Lung (tissue), 12 donors: Measurements from ENCODE around the gene CALB2. TPM values are rescaled to one million over a fixed set of nuclear protein-coding genes. Genes with fewer than 3 reads are reported as not detected.
"Not testable (repeated sequence)": the region's sequence is repeated elsewhere in the genome, so short reads cannot be mapped to it uniquely, and the experiment has no call there.

ENCODE experiments used
- ATAC-seq: fragments of 200-7000 bp; cut with Tn5 transposase; one replicate; pipeline ENCODE4 v1.9.1; 2020; ENCODE audit warnings: moderate number of reproducible peaks; ENCODE audit not compliant: insufficient read depth, low FRiP score
- DNase-seq, 3 donors: peaks; one replicate each; pipeline ENCODE4 v3.0.0-alpha.2; 2013 to 2017
- H3K27ac ChIP-seq, 2 donors: one replicate each; pipeline ENCODE4 v1.5.1; 2013; ENCODE audit warnings: mild to moderate bottlenecking in 2 of 2, moderate library complexity in 2 of 2, control low read depth in 1 of 2, inconsistent platforms in 1 of 2, low read depth in 1 of 2, low read length in 1 of 2
- H3K27me3 ChIP-seq, 3 donors: one replicate each; pipeline ENCODE4 v1.5.1; 2013; ENCODE audit warnings: low read length in 2 of 3; ENCODE audit not compliant: control insufficient read depth in 3 of 3, insufficient read depth in 3 of 3
- H3K36me3 ChIP-seq, 4 donors: one replicate each; pipeline ENCODE4 v1.5.1; 2013; ENCODE audit warnings: low read length in 4 of 4, mild to moderate bottlenecking in 1 of 4, moderate library complexity in 1 of 4; ENCODE audit not compliant: control insufficient read depth in 4 of 4, insufficient read depth in 4 of 4
- H3K4me1 ChIP-seq, 5 donors: one replicate each; pipeline ENCODE4 v1.5.1; 2013; ENCODE audit warnings: low read length in 5 of 5, mild to moderate bottlenecking in 2 of 5, moderate library complexity in 1 of 5; ENCODE audit not compliant: control insufficient read depth in 5 of 5, insufficient read depth in 5 of 5
- H3K4me3 ChIP-seq: one replicate; pipeline ENCODE4 v1.5.1; 2013; ENCODE audit warnings: mild to moderate bottlenecking, control low read depth, moderate library complexity
- H3K9ac ChIP-seq, 2 donors: one replicate each; pipeline ENCODE4 v1.5.1; 2013; ENCODE audit warnings: low read length in 2 of 2, control low read depth in 1 of 2; ENCODE audit not compliant: insufficient read depth in 1 of 2
- H3K9me3 ChIP-seq, 4 donors: one replicate each; pipeline ENCODE4 v1.5.1; 2013; ENCODE audit warnings: low read length in 3 of 4, mild to moderate bottlenecking in 1 of 4, moderate library complexity in 1 of 4; ENCODE audit not compliant: control insufficient read depth in 4 of 4, insufficient read depth in 3 of 4
- CTCF ChIP-seq: IDR thresholded peaks from 2 replicates; pipeline ENCODE4 v1.5.1; 2012; ENCODE audit warnings: mild to moderate bottlenecking; ENCODE audit errors: control extremely low read depth, extremely low read depth
- WGBS, 2 donors: extraction: QIAGEN DNeasy Blood & Tissue Kit; methylation state at CpG; one replicate each; pipeline ENCODE4 v1.1.7; 2013; 5-methylcytosine and 5-hydroxymethylcytosine counted together
- polyA plus RNA-seq, 2 donors: library from polyadenylated mRNA; stranded (reverse); fragments of 200-250 nt; gene quantifications; one replicate each; pipeline ENCODE4 v1.2.1, GENCODE V29; 2013
- total RNA-seq, 2 donors: library from RNA; depleted of rRNA in 1 of 2; stranded (reverse); fragments of >200 nt in 1 of 2; gene quantifications; one replicate each; pipeline ENCODE4 v1.2.1, GENCODE V29; 2014 to 2021
- donor health status: control.
- donor health status: control.
- donor health status: Bipolar disorder and iron deficiency.
- donor health status: healthy.
- donor health status: DM: yes; HTN: yes; CAD: no.

CALB2 gene
- total and polyA plus RNA-seq, 4 donors: 0.02 to 11.7 (median 1.2) TPM

- DNase-seq: no peak
- WGBS, 2 donors: 76 to 83% methylated on average over 7 of the region's 7 CpGs
- no peak for ATAC-seq
- no peak overlapping the region for H3K9ac ChIP-seq
- no peaks in the 10 kb centered on the region for H3K36me3 ChIP-seq
- H3K4me1 ChIP-seq: peaks cover 0 to 3% (median 0%) of the 10 kb centered on the region in 5 donors
- H3K4me3 ChIP-seq: no peak overlapping the region
- no peak overlapping the region for H3K27ac ChIP-seq
- peaks cover 0 to 2% (median 0%) of the 10 kb centered on the region in 4 donors for H3K9me3 ChIP-seq
- TF ChIP-seq CTCF: no peak
- H3K27me3 ChIP-seq: peaks cover 0 to 24% (median 2%) of the 10 kb centered on the region in 3 donors
Measured at GRCh38 chr16:71356051-71356740, 2.3 kb upstream of the CALB2 start.

DNA sequence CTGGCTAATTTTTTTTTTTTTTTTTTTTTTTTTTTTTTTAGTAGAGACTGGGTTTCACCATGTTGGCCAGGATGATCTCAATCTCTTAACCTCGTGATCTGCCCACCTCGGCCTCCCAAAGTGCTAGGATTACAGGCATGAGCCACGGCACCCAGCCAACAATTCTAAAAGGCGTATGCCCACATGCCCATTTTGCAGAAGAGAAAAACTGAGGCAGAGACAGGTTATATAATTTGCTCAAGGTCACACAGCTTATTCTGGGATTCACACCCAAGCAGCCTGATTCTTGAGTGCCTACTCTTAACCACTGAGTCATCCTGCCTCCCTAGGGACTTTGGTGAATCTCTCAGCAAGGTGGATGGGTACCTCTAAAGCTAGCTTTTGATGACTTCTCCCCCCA, 1.6 kb upstream of the CALB2 start:
- H3K27me3 ChIP-seq: peaks cover 0 to 24% (median 2%) of the 10 kb centered on the region in 3 donors
- H3K36me3 ChIP-seq, H3K9me3 ChIP-seq, H3K9ac ChIP-seq, DNase-seq, H3K4me3 ChIP-seq, H3K4me1 ChIP-seq, ATAC-seq, H3K27ac ChIP-seq: not testable (repeated sequence)
- WGBS, 2 donors: 76 to 86% methylated on average over 4 of the region's 4 CpGs

DNA sequence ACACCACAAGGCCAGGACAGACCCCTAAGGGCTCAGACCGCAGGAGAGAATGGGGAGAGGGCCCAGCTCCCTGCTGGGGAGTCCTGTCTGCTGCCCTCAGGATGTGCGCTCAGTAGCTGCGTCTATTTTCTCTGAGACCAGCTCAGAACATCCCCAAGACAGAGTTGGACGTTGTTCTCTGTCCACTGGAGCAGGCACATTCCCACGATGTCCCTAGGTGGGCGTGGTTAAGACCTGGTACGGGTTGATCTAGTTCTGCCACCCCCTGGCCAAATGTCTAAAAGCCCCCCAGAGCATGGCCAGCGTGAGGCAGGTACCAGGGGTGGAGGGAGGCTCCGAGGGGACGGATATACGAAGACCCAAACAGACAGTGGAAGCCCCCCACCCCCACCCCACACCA, 842 bp upstream of the CALB2 start:
- Histone ChIP-seq H3K4me1 (peaks cover 0 to 3% (median 0%) of the 10 kb centered on the region in 5 donors), H3K9ac (no peak overlapping the region), H3K9me3 (peaks cover 0 to 2% (median 0%) of the 10 kb centered on the region in 4 donors), H3K27me3 (peaks cover 0 to 27% (median 2%) of the 10 kb centered on the region in 3 donors), H3K36me3 (no peaks in the 10 kb centered on the region), H3K4me3 (no peak overlapping the region), H3K27ac (no peak overlapping the region)
- TF ChIP-seq CTCF: no peak
- WGBS, 2 donors: 12 to 27% methylated on average over 11 of the region's 11 CpGs
- DNase-seq (peak in 1 of 3 donors; percentile 3), ATAC-seq (no peak)

DNA sequence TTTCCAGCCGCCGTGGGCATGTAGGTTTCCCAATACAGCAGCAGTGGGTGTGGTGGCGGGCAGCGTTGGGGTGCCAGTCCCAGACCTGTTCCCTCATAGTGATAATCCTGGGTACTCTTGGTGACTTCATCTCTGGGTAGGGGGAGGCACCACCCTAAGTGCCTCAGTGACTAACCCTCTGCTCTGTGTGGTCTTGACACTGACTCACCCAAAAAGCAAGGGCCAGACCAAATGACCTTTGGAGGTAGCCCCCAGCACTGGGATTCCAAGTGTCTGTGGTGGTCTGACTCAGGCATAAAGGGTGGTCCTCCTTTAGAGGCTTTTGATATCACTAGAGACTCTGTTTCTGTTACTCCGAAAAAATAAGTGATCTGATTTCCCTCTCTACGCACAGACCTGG, 908 bp downstream of the CALB2 start:
- Histone ChIP-seq H3K4me3 (no peak overlapping the region), H3K36me3 (no peaks in the 10 kb centered on the region), H3K9ac (no peak overlapping the region), H3K27me3 (peaks cover 0 to 32% (median 2%) of the 10 kb centered on the region in 3 donors), H3K4me1 (peaks cover 0 to 3% (median 0%) of the 10 kb centered on the region in 5 donors), H3K9me3 (no peaks in the 10 kb centered on the region), H3K27ac (no peak overlapping the region)
- WGBS, 2 donors: 85 to 93% methylated on average over 6 of the region's 6 CpGs
- DNase-seq: no peak
- no peak for ATAC-seq
- TF ChIP-seq CTCF: no peak
